ENCODE measurements around the gene RGPD8.

DNA sequence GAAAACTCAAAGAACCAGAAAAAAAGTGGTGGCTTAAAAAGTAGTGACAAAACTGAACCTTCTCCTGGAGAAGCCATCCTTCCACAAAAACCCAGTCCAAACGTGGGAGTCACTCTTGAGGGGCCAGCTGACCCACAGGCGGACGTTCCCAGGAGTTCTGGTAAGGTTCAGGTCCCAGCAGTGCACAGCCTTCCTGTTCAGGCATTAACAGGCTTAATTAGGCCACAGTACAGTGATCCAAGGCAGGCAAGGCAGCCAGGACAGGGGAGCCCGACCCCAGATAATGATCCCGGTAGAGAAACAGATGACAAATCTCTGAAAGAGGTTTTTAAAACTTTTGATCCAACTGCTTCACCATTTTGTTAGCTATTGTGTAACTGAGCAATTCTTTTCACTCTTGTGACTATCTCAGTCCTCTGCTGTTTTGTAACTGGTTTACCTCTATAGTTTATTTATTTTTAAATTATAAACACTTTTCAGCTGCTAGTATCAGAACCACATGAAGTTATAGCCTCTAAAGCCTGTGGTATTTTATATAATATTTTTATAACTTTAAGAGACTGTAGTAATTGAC is 101.2 kb downstream of the RGPD8 start:
- TF ChIP-seq GATA2 (IDR thresholded peaks at IDR 0.05; ENCODE audit: low read depth, low read length) (no peak), GATA3 (IDR thresholded peaks at IDR 0.05; ENCODE audit: low read depth, low read length) (no peak)

Measured in SH-SY5Y (cell line).